AG08396 (cell line): ENCODE data around the gene HNRNPC.
"Not testable (repeated sequence)": the region's sequence is repeated elsewhere in the genome, so short reads cannot be mapped to it uniquely, and the experiment has no call there.

Experiments used
- DNase-seq: peaks from one replicate; pipeline ENCODE4 v3.0.0; 2012; ENCODE audit warnings: low spot score, mixed read lengths

The HNRNPC gene

GRCh38 chr14:21269252-21270046 lies at the start of gene HNRNPC:
Gene HNRNPC, minus strand, starts transcription at chr14:21269442. Its CDS starts 35,249 bp downstream, at chr14:21234193.
- DNase-seq: peak; percentile 96

- no peak for DNase-seq
Measured at GRCh38 chr14:21317398-21317797, 48.2 kb upstream of the HNRNPC start.

GRCh38 chr14:21313512-21313911 lies 44.3 kb upstream of the HNRNPC start:
- no peak for DNase-seq

GRCh38 chr14:21311614-21312013 lies 42.4 kb upstream of the HNRNPC start:
- DNase-seq: no peak

- DNase-seq: no peak
Measured at GRCh38 chr14:21309956-21310355, 40.7 kb upstream of the HNRNPC start.

DNA sequence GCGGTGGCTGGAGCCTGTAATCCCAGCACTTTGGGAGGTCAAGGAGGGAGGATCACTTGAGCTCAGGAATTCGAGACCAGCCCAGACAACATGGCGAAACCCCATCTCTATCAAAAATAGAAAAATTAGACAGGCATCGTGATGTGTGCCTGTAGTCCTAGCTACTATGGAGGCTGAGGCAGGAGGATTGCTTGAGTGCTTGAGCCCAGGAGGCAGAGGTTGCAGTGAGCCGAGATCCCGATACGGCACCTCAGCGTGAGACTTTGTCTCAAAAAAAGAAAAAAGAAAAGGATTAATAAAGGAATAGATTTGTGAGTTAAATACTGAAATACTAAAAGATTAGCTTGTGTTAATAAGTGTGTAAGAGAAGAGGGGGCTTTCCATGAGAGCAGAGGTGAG lies 40.0 kb upstream of the HNRNPC start:
- no peak for DNase-seq

DNA sequence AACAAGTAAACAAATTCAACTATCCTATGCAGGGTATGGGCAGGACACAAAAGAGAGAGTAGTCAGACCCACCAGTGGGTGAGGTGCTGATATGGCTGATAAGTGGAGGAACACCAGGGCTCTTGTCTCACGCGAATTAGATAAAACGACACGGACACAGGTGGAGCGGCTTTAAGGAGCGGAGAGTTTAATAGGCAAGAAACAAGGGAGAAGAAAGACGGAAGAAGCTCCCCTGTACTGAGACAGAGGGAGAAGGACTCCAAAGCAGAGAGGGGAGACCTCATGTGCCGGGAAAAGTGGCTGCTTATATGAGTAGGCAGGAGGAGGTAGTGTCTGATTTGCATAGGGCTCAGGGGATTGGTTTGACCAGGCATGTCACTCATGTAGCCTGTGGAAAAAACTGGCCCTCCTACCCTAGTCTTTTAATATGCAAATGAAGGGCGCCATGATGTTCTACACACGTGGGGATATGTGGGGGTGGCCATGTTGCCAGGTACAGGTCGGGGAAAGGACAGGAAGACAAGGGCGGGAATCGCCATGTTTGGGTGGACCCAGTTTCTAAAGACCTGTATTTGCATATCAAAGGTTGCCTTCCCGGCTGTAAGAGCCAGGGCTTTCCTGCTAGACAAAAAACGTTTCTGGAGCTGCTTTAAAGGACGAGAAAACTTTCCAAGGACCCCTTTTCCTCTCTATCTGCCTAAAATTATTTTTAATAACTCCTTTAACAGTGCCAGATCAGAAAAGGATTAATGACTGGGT lies 39.4 kb upstream of the HNRNPC start:
- DNase-seq: no peak

DNA sequence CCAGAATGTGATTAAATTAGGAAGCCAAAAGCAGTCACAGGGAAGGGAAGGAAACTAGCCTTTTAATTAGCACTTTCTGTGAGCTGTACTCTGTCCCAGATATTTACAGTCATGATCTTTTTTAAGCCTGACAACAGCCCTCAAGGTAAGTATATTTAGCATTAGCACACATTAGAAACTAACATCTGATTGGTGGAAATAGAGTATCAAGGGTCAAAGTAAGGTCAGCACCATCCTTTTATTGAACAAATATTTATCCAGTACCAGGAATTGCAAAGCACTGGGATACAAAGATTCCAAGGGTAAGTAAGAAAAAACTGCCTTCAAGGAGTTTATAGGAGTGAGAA lies 38.9 kb upstream of the HNRNPC start:
- DNase-seq: no peak

GRCh38 chr14:21307637-21308036 lies 38.4 kb upstream of the HNRNPC start:
- DNase-seq: no peak

GRCh38 chr14:21302836-21303140 lies 33.5 kb upstream of the HNRNPC start:
- DNase-seq: not testable (repeated sequence)

DNA sequence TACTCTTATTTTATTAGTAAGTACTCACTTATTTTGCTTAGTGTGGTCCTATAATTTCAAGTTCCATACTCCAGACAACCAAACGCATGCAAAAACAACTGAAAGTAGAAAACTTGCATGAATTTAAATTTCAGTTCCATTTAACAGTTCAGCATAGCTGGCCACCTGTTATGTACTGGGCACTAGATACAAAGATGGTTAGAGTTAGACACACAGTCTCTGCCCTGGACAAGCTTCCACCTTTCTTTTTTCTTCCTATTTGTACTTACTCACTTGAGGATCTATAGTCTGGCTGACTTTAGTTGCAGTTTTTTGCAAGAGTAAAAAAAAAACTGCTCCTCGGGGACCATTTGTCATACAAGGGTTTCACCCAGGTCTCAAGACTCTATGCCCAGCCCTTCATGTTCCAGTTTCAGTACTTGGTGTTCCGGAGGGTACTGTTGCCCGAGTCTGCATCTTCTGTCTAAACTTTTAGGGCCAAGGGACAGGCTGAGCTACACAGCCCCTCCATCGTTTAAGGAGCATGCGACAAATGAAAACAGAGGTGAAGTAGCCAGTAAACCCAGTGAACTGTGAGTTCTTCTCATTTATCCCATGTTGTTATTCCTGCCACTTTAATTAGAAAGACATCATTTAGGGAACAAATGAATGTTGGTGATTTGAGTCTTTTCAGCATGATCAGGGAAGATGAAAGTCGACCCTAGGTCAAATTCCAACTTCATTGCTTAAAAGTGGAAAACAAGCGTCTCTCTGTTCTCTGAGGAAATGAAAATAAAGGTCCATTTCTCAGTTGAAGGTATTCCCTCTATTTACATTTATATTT lies 33.0 kb upstream of the HNRNPC start:
- no peak for DNase-seq

DNA sequence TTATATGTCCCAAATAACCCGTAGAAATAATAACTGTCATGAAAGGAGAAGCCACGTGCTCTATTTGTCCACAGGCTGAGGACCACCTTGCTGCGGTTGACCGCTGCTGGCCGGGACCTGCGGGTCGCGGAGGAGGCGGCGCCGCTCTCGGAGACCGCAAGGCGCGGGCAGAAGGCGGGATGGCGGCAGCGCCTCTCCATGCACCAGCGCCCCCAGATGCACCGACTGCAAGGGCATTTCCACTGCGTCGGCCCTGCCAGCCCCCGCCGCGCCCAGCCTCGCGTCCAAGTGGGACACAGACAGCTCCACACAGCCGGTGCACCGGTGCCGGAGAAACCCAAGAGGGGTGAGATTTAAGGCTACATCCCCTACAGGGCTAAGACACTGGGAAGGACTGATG lies 31.6 kb upstream of the HNRNPC start:
- no peak for DNase-seq

- DNase-seq: no peak
Measured at GRCh38 chr14:21299562-21300130, 30.4 kb upstream of the HNRNPC start.

DNA sequence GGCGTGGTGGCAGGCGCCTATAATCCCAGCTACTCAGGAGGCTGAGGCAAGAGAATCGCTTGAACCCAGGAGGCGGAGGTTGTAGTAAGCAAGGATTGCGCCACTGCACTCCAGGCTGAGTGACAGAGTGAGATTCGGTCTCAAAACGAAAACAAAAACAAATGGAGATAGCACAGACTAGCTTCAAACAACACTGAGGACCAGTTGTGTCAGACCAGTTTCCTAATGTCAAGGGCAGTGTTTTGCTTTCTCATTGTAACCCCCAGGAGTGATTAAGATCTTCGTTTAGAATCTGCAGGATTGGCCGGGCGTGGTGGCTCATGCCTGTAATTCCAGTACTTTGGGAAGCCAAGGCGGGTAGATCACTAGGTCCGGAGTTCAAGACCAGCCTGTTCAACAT lies 29.1 kb upstream of the HNRNPC start:
- no peak for DNase-seq

DNA sequence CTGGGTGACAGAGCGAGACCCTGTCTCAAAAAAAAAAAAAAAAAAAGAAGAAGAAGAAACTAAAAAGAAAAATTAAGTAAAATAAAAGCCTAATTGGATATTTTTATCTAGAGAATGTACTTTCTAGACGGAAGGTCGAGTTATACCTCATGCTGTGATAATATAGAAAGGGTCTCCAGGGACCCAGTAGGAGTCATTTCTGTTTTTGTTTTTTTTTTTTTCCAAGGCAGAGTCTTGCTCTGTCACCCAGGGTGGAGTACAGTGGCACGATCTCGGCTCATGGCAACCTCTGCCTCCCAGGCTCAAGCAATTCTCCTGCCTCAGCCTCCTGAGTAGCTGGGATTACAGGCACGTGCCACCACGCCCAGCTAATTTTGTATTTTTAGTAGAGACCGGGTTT lies 24.8 kb upstream of the HNRNPC start:
- not testable (repeated sequence) for DNase-seq

DNA sequence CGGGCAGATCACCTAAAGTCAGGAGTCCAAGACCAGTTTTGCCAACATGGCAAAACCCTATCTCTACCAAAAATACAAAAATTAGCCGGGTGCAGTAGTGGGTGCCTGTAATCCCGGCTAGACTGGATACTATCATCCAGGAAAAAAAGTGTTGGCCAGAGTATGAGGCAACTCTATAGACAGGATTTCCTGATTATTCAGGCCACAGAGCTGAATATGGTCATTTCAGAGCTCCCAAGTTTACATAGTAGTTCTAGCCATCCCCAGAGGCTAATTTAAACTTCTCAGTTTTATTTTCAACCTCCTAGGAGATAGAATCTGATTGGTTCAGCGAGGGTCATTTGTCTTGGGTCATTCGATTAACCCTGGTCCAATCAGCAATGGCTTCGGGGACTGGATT lies 17.9 kb upstream of the HNRNPC start:
- no peak for DNase-seq

DNA sequence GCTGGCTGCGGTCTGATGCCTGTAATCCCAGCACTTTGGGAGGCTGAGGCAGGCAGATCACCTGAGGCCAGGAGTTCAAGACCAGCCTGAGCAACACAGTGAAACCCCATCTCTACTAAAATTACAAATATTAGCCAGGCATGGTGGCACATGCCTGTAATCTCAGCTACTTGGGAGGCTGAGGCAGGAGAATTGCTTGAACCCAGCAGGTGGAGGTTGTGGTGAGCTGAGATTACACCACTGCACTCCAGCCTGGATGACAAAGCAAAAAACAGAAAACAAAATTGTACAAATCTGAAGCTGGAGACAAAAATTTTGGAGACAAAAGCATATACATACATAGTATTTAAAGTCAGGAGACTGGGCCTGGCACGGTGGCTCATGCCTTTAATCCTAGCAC lies 17.3 kb upstream of the HNRNPC start:
- DNase-seq: not testable (repeated sequence)

DNA sequence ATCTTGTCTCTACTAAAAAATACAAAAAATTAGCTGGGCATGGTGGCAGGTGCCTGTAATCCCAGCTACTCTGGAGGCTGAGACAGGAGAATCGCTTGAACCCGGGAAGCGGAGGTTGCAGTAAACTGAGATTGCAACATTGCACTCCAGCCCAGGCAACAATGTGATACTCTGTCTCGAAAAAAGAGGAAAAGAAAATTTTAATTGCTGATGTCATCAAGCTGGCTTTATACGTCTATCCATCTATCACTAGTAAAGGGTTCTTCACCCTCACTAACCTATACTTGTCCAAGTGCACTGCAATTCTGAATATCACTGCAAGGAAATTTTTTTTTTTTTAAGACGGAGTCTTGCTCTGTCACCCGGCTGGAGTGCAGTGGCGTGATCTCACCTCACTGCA lies 12.7 kb upstream of the HNRNPC start:
- not testable (repeated sequence) for DNase-seq

DNA sequence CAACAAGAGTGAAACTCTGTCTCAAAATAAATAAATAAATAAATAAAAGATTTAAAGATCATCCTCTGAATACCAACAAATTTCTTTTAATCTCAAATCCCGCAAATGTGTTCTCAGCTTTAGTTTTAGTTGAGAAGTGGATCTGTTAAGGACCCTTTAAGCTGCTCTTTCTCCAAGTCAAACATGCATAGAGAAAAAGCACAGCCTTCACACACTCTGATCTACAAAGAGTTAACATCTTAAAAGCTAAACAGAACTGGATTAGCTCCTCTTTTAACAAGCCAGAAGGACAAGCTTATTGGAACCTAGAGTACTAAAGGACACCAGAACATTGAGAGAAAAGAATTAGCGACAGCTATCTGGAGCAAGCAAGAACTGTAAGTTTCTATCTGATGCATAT lies 10.5 kb upstream of the HNRNPC start, which contains the start of gene RPGRIP1:
Gene RPGRIP1 (plus strand): TSS at position 301 of the 400 bp plus-strand sequence. CDS start 7,894 bp downstream, outside the sequence.
- no peak for DNase-seq

DNA sequence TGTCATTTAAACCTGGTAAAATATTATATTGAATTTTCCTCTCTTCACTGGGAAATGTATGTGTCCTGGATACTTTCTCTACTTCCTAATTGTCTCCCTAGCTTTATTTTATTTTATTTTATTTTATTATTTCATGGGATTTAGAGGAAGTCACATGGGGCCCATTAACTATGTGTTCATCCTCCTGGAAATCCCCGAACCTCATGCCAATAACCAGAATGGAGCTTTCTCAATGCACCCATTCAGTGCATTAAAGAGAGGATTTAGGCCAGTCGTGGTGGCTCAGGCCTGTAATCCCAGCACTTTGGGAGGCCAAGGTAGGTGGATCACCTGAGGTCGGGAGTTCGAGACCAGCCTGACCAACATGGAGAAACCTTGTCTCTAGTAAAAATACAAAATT lies 9.4 kb upstream of the HNRNPC start:
- DNase-seq: no peak

DNA sequence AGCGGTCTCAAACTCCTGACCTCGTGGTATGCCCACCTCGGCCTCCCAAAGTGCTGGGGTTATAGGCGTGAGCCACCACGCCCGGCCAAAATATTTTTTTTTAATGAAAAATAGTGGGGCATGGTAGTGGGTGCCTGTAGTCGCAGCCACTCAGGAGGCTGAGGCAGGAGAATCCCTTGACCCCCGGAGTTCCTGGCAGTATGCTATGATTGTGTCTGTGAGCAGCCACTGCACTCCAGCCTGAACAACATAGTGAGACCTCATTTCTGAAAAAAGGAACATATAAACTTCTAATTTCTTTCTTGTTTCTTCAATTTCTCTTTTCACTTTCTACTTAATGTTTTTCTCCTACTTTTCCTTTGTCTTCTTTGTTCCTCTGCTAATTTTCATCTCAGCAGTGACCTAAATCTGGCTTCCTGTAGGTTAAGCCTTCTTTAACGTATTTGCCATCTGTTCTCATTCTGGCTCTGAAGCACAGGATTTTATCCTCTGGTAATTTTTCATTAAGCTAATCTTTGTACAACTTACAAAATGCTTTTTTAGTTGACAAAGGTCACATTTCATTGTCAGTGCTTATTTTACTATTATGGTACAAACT lies 6.1 kb upstream of the HNRNPC start:
- DNase-seq: no peak

DNA sequence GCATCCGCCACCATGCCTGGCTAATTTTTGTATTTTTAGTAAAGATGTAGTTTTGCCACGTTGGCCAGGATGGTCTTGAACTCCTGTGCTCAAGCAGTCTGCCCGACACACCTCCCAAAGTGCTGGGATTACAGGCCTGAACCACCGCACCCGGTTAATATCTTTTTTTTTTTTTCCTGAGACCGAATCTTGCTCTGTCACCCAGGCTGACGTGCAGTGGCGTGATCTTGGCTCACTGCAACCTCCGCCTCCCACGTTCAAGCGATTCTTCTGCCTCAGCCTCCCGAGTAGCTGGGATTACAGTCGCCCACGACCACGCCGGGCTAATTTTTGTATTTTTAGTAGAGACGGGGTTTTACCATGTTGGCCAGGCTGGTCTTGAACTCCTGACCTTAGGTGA lies 3.4 kb upstream of the HNRNPC start:
- DNase-seq: not testable (repeated sequence)
